Stimulated activated CD4-positive, alpha-beta T cell treated with anti-CD3 and anti-CD28 coated beads, Interleukin-15, amount 100 ng/mL, for 24 hours (primary cell): ENCODE measurements around the gene ATG7.
"Not testable (repeated sequence)": the region's sequence is repeated elsewhere in the genome, so short reads cannot be mapped to it uniquely, and the experiment has no call there.

Experiments used
- DNase-seq: peaks from one replicate; pipeline ENCODE4 v3.0.0-alpha.2; 2020

ATG7 gene

DNA sequence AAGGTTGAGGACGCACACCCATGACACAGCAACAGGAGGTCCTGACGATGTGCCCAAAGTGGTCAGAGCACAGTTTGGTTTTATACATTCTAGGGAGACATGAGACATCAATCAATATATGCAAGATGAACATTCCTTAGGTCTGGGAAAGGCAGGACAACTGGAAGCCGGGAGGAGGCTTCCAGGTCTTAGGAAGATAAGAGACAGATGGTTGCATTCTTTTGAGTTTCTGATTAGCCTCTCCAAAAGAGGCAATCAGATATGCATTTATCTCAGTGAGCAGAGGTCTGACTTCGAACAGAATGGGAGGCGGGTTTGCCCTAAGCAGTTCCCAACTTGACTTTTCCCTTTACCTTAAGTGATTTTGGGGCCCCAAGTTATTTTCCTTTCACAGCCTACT, 16.7 kb upstream of the ATG7 start:
- DNase-seq, result not testable (repeated sequence)

DNA sequence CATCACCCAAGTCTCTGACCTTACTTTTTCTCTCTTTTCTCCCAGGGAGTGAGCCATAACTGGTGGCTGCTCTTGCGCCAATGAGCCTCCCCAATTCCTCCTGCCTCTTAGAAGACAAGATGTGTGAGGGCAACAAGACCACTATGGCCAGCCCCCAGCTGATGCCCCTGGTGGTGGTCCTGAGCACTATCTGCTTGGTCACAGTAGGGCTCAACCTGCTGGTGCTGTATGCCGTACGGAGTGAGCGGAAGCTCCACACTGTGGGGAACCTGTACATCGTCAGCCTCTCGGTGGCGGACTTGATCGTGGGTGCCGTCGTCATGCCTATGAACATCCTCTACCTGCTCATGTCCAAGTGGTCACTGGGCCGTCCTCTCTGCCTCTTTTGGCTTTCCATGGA, 13.2 kb upstream of the ATG7 start:
- DNase-seq, result no peak

DNA sequence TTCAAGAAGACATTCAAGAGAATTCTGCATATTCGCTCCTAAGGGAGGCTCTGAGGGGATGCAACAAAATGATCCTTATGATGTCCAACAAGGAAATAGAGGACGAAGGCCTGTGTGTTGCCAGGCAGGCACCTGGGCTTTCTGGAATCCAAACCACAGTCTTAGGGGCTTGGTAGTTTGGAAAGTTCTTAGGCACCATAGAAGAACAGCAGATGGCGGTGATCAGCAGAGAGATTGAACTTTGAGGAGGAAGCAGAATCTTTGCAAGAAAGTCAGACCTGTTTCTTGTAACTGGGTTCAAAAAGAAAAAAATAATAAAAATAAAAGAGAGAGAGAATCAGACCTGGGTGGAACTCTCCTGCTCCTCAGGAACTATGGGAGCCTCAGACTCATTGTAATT, 11.7 kb upstream of the ATG7 start:
- no peak for DNase-seq

DNA sequence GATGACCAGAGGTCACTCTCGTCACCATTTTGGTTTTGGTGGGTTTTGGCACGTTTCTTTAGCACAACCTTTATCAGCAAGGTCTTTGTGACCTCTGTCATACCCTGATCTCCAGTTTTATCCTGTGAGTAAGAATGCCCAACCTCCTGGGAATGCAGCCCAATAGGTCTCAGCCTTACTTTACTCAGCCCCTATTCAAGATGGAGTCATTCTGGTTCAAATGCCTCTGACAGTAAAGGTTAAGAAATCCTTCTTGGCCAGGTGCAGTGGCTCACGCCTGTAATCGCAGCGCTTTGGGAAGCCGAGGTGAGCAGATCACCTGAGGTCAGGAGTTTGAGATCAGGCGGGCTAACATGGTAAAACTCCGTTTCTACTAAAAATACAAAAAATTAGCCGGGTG, 3.2 kb upstream of the ATG7 start:
- no peak for DNase-seq

DNA sequence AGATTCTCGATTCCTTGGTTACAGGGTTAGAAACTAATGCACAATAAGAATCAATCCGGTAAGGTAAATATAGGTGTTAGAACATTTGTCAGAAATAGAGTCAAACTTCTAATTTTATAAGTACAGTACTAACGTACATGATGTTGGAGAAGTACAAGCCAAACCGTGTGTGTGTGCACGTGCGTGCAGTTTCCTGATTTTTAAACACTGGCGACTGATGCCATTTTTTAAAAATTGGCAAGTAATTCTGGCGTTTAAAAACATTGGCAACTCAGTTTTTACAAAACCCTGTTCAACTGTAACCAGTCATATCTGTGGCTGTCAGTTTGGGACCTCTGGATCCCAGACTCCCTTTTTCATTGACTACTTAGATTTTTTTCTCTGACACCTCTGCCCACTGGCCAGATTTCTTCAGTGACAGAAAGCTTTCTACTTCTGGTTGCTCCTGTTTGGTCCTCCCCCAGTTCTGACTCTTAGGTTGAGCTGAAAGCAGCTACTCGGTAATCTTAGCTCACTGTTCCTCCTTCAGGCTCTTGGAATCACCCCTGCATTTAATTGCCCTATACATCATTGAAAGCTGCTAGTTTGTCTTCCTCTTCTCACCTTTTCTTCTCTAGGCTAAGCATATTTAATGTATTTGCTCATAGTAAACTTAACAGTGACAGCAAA, 843 bp downstream of the ATG7 start:
- DNase-seq, result no peak

DNA sequence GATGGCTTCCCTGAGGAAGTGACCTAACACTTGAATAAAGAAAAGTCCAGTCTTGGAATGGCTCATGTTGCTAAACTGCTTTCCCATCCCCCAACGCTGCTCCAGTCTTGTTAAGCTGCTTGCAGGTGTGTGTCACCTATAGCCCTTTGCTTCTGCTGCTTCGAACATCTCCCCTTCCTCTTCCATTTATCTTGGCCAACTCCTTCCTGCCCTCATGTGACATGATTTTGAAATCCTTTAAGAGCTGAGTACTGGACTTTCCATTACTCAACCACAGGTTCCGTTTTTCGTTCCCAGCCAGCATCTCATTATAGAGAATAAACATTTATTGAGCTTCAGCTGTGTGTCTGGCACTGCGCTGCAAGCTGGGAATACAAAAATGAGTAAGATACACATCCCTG, 1.7 kb downstream of the ATG7 start:
- DNase-seq, result no peak

DNA sequence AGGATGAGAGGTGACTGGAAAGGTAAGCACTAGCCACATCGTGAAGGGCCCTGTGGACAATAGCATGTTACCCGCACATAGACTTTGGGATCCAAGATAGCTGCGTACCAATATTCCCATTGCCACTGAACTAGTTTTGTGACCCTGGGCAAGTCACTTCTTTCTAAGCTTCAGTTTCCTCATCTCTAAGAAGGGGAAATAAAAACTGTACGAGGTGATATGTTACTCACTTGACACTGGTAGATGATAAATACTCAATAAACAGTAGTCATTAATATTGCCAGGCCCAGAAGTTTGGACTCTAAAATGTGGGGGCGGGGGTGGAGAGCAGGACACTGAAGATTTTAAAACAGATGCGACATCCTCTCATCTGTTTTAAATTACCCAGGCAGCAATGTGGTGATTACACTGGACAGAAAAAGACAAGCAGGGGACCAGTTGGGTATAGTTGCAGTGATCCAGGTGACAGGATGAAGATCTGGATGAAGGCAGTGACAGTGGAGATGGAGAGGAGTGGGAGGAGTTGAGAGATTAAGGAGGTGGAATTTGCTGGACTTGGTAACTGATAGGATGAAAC, 2.5 kb downstream of the ATG7 start:
- DNase-seq, result no peak

DNA sequence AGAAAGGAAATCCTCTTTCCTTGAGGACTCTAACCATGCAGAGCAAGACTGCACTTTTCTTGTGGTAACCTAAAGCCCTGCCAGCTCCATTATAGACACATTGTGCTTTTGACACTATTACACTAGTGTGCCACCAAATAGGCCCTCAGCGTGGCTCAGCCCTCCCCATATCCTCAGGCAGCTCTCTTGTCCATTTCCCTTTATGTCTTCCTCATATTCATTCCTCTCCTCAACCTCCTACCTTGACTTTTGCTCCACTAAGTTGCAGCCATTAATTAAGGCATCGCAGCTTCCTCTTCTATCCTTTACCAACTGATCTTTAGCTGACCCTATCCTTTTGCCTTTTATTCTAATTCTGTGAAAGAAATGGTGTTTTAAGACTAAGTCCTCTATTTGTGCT, 3.7 kb downstream of the ATG7 start:
- no peak for DNase-seq

DNA sequence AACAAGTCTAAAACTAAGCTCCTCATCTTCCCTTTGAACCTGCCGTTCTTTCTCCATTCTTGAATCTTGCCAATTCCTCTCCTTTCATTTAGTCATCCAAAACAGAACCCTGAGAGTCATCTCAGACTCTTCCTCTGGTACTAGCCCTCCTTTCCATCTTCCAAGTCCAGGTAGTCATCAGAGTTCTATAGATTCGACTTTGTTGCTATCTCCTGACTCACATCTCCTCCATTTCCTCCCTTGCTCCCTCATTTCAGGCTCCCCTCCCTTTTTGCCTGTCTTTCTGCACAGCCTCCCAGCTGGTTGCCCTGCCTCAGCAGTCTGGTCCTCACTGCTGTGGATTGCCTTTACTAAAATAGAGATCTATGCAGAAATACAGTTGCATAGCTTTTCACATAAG, 4.7 kb downstream of the ATG7 start:
- DNase-seq, result no peak

DNA sequence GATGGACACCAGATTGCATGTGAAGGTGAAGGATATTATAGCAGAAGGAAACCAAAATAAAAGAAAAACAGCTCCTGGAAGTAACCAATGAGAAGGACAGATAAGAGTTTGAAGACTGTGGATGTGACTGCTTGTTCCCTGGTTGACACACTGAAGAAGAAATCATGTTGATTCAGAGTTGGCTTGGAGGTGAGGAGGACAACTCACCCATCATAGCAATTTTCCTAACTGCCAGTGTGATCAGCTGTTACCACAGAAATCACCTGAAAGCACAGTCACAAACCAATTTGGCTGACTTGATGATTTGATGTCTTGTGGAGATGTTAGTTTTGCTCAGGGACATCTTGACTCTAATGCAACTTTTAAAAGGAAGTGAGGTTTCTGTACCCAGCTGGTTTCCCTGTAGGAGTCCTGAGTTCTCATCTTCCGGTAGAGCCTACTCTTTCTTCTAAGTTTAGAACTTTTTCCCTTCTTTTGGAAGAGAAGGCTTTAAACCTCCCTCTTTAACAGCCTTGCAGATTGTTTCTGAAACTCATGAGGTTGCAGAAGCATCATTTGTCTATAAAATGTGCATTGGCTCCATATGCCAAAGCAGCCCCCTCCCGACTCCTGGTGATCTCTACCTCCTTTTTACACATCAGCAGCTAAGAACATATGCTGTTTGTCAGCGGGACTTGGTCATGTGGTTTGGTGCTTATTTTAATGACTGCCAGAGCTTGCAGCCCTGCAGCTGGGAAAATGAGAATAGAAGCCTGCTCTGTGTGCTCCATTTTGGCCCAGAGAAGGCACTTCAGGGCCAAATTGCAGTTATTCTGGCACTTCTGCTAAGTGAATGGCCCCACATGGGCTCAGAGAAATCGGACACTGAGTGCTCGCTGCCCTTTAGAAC, 10.3 kb downstream of the ATG7 start:
- DNase-seq, result no peak

DNA sequence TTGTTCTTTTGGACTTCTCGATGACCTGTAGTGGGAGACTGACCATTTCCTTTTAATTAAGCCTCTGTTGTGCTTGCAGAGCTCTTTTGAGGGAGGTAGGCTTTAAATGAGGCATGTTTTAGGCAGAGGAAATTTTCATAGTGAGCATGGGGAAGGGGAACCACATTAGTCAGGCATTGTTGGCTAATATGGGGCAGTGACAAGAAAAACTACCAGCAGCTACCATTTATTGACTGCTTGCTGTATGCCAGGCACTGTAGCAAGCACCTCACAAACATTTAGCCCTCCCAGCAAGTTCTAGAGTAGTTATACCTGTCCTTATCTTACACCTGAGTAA, 10.9 kb downstream of the ATG7 start:
- no peak for DNase-seq

DNA sequence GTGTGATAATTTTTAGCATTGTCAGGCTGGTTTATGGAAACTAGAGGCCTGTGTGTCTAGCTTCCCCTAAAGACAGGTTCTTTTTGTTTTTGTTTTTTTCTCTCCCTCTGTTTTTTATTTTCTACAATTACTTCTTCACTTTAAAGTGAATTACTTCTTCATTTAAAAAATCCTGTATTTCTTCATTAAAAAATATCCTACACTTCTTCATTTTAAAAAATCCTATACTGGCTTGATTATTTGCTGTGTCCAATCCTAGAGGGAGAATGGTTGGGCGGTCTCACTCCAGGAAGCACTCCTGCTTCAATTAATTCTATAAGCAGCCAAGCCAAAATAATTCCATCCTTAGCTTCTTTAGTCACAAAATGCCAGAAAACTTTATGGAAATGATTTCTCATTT, 11.8 kb downstream of the ATG7 start:
- DNase-seq, result no peak

DNA sequence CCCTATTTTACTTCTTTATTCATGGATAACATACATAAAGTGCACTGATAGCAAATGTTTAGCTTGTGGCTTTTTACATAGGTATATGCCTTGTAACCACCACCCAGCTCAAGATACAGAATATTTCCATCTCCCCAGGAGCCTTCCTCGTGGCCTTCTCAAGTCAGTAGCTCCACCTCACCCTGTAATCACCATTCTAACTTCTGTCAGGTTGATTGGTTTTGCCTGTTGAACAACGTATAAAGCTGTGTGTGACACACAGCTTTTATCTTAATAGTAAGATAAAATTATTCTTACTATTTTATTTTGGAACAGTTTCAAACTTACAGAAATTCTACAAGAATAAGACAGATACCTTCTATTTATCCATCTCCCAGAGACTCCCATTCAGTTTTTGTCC, 13.3 kb downstream of the ATG7 start:
- no peak for DNase-seq

DNA sequence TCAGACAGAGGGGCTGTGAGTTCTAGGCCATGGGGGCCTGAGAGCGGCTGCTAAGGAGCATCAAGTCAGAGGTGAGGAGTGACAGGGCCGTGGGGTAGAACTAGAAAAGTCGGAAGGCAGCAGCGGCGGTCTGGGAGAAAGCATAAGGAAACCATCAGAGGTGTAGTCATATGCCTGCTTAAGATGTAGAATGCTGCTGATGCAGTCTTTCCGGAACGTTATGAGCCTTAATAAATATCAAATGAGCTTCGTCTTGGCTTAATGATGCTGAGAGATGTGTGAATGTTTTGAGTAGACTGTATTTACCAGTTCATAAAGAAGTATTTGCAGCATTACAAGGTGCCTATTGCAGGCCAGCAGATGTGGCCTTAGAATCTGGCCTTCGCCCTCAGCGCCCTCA, 15.2 kb downstream of the ATG7 start:
- DNase-seq, result no peak

DNA sequence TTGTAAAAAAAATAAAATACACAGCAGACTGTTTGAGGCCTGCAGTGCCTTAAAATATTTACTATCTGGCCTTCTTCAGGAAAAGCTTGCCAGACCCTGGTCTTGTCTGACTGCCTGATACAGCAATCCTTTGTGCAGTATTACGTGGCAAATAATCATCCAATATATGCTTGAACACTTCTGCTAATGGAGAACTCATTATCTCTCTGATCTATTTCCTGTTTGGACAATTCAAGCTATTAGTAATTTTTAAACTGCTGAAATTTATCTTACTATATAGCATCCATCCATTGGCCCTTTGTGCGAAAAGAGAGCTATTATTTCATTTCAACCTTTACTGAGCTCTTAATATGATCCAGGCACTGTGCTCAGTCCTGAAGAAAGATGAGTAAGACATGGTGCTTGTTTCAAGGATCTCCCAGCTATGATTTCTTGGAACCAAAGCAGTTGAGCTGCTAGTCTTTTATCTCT, 15.9 kb downstream of the ATG7 start:
- no peak for DNase-seq

DNA sequence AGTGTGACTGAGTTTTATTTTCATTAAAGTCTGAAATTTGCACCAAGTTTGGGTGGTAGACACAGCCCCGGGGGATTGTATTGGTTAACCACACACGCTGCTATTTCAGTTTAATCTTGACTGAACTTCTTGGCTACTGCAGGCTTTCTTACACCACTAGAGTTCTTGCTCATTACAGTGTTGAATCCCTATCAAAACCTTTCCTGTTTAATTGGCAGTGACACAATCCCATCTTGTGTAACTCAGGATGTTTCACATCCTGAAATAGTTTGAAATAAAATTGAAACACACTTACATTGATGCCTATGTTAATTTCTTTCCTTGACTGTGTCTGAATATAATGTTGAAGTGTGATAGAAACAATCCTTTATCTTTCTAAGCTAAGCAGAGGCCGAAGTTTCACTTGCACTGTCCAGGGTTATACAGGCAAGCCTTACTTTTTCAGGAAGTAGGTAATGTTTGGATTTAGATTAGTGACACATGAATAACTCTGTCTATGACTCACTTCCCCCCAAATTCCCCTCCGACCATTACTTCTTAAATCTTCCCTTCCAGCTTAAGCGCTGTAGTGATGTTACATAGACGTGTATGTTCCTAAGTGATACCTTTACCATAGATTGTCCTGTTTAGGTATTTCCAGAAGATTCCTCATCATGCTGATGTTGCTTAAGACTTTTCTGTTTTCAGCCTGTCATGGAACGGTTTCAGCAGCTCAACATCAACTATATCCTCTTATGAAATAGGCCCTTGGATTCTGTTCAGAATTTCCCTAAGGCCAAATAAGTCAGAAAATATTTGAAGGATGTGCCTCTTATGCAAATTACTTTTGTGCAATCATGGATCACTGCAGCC, 16.8 kb downstream of the ATG7 start:
- no peak for DNase-seq

DNA sequence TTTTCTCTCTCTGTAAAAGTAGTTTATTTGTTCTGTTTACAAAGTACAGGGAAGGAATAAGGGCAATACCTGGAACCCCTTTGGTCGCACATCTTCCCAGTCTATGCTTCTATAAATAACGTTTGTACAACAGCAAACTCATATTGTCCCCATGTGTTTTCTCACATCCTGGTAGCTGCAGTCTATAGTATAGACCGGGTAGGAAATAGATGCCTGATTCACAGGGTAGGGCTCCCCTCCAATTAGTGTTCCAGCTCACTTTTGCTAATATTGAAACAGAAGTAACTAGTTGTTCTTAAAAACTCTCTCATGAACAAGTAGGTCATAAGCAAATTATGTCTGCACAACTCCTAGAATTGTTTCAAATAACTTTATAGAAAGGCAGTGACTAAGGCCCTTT, 17.7 kb downstream of the ATG7 start:
- no peak for DNase-seq

DNA sequence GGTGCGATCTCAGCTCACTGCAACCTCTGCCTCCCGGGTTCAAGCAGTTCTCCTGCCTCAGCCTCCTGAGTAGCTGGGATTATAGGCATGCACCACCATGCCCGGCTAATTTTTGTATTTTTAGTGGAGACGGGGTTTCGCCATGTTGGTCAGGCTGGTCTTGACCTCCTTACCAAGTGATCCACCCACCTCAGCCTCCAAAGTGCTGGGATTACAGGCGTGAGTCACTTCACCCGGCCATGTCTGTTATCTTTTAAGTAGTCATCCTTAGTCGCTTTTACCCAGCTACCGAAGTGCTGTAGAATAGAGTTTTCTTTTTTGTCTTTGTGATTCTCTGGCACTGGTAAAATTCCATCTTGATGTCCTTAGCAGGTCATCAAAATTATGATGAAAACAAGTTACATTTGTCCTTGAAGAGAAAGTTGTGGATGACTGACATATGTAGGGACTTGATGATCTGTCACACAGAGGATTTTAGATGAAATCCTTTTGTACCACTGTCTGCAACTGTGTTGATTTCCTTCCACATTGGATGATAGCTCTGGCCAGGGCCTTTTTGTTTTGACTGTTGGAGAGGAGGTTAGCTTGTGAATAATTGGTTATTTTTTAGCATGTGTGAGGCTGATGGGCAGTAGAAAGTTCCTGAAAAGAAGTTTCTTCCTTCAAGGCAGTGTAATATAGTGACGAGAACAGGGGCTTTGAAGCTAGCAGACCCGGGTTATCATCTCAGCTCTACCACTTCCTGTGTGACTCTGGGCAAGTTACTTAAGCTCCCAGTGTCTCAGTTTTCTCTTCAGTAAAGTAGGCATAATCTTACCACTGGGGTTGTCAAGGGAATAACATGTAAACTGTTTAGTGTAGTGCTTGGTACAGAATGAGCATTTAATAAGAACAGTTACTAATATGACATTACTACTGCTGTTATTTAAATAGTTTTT, 18.8 kb downstream of the ATG7 start:
- DNase-seq, result peak; percentile 31

DNA sequence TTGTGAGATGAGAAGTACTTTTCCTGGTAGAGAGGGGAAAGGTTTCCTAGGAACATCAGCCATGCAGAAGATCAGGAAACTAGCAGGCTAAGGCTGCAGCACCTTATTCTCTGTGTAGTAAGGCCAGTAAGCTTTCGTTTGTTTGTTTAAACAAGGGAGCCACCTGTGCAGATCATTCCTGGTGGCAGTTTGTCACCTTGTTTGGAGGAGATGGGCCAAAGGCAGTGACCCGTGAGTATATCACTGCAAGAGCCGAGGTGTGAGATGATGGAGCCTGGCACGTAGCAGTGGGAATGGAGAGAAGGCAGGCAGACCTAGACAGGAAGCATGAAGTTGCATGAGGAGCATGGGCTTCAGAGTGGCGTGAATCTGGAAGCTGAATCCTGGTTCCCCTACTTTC, 19.6 kb downstream of the ATG7 start:
- DNase-seq, result no peak

DNA sequence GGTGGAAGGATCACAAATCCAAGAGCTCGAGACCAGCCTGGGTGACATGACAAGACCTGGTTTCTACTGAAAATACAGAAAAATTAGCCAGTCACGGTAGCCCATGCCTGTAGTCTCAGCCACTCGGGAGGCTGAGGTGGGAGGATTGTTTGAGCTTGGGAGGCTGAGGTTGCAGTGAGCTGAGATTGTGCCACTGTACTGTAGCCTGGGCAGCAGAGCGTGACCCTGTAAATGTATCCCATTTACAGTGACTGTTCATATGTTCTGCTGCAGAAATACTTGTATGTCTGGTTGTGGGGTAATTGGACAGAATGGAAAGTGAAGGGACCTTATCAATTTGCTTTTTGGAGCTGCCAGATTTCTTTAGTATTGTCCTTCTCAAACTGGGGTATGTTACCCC, 24.9 kb downstream of the ATG7 start:
- no peak for DNase-seq

DNA sequence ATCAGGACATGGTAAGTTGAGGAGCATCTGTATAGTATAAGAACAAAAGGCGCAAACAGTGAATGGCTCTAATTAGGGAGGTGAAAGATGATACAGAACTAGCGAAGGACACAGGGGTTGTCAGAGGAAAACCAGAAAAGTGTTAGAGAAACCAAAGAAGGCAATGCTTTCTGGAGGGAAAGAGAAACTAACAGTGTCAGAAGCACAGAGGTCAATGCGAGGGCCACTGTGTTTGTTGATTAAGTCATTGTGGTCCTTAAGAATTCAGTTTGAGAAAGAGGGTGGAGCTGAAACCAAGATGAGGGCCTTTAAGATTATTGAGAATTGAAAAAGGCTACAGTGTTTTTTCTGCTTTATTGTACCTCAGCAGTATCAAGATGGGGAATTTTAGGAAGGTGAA, 28.8 kb downstream of the ATG7 start:
- DNase-seq, result no peak

DNA sequence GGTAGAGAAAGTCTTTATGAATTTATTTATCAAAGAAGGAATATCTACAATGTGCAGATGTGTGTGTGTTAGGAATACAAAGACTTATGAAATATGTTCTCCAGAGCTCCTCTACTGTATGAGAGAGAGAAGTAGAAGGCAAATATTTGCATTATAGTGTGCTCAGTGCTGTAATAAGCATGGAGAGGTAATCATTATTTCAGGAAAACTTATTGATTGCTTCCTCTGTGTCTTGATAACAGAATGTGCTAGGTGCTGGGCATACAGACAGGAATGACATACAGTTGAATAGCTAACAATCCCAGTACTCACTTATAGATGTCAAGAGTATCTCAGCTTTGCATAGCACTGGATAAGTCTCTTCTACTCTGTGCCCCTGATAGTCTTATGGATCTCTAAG, 30.2 kb downstream of the ATG7 start:
- no peak for DNase-seq
